KBM-7 (cell line): ENCODE data around the gene RNF121.

Source experiments
- DNase-seq: peaks from one replicate; pipeline ENCODE4 v3.0.0-alpha.2; 2015
- in situ Hi-C: fragments of 300-500 bp; cut with MboI; formaldehyde crosslinking; loops from 2 replicates; pipeline ENCODE4 v1.14.3; 2020; ENCODE audit warnings: low sequenced_read_pairs, low pct_unique_long_range_greater_than_20kb, mixed read lengths

RNF121 gene

DNA sequence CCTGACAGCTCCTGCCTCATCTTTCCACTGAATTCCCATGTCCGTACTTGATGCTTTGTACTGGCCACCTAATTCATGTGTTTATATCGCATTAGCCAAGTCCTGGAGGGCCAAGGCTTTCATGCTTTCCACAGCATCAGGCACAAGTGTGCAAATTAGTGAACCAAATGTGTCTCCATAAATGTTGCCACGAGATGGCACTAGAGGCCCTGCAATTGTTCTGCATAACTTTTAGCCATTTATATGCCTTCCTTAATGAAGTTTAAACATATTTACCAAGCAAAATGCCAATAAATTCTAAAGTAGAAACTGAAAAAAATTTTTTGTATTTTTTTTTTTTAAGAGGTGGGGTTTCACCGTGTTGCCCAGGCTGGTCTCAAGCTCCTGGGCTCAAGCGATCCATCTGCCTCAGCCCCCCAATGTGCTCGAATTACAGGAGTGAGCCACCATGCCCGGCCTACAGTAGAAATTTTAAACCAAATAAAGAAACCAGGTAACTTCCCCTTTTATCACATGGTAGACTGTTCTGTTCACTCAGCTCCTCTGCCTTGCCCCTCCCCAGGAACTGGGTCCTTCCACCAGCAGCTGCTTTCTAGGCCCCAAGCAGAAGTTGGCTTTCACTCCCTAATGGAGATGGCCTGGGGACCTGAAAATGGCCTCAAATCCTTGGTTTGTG, 49.0 kb downstream of the RNF121 start:
- peak; percentile 89 for DNase-seq
- in situ Hi-C loops, result no loop called here

DNA sequence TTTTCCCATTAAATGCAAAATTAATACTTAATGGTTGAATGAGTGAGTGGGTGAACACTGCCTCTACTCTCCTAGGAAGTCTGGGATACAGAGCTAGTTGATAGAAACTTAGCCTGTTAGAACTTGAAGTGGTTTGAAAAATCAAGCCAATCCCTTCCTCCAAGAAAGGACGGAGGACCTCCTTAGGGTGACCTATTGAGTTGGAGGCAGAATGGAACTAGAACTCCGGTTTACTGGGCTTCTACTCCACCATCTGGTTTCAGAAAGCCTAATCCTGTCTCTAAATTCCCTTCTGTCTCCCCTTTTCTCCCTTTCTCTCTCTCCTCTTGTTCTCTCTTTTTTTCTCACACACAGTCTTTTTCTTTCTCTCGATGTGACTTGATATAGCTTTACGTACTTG, 50.2 kb downstream of the RNF121 start:
- DNase-seq, result no peak
- in situ Hi-C loops, result no loop called here

DNA sequence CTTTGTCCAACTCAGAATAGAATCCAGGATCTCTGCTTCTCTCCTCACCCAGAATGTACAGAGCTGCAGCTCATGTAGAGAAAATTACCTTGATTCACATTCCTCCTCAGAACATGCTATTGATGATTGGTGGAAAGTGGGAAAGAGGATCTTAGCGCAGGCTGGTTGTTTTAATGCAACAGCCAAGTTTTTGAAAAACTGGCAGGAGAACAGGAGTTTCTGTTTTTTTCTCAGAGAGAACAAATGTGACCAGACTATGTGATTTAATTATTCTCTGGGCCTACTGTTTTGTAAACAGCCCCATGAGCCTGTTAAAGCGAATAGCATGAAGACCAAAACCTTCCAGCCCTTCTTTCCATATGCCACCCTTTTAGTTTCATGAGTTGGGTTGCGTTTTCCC, 50.8 kb downstream of the RNF121 start:
- no peak for DNase-seq
- in situ Hi-C loops, result no loop called here

DNA sequence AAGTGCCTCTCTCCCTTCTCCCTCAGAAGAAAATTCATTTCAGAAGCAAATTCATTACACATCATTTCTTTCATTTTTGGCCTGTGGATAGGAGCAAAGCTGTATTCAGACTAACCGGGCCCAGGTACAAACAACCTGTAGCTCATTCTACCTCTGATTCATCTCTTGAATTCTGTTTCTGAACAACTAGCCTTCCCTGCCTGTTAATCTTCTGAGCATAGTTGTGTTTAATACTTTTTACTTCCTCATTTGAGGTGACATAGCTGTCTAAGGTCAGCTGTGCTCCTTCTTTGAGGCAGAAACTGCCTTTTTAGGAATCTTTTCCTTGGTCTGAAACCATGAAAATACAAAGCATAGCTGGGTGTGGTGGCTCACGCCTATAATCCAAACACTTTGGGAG, 57.3 kb downstream of the RNF121 start:
- peak; percentile 43 for DNase-seq
- in situ Hi-C loops, result no loop called here

DNA sequence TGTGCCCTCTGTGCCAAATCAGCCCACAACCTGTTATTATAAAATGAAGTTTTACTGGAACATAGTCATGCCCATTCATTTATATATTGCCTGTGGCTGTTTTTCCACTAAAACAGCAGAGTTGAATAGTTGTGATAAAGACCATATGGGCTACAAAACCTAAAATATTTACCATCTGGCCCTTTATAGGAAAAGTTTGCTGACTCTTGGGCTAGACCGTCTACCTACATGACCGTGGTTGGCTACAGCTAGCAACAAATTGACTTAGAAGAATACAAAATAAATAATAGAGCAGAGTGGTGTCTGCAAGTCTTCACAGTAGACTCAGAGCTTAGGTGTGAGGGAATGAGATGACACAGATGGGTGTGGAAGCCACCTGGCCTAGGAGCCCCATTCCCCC, 58.7 kb downstream of the RNF121 start:
- in situ Hi-C loops, result no loop called here
- DNase-seq, result no peak

DNA sequence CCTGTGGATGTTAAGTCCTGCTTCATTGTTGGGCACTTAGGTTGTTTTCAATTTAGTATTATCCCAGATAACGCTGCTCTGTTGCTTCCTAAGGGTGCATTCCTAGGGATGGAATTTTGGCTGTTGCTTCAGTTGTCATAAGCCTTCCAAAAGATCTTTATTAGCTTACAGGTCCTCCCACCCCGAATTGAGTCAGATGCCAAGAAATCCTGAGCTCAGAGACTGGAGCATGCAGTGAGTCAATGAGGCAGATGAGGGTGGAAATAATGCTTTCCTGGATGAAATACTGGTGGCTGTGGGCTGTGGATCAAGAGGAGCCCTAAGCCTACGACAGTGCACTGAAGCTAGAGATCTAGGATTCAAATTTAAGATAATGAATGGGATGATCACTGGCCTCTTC, 59.2 kb downstream of the RNF121 start:
- in situ Hi-C loops, result no loop called here
- DNase-seq, result no peak

DNA sequence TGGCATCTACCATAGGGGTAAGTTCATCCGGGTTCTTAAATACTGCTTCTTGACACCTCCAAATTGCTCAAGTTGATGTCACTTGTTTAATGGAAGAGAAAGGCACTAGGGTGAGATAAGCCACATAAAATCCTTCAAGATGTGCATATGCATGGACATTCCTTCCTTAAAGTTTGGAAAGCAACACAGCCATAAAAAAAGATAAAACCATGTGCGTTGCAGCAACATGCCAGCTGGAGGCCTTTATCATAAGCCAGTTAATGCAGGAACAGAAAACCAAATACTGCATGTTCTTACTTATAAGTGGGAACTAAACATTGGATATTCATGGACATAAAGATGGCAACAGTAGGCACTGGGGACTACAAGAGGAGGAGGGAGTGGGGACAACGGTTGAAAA, 61.9 kb downstream of the RNF121 start:
- DNase-seq, result no peak
- in situ Hi-C loops, result no loop called here

DNA sequence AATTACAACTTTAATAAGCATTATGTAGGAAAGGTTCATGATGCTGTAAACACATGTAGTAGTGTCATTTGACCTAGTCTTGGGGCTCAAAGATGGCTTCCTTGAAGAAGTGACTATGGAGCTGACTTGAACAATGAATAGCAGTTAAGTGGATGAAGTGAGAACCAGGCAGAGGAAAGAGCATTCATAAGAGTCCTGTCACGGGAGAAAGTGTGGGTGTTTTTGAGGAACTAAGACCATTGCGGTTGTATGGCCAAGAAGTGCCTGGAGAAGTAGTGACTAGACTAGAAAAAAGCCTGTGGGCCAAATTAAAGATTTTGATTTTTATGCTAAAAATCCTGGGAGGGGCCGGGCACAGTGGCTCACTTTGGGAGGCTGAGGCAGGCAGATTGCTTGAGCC, 62.6 kb downstream of the RNF121 start:
- in situ Hi-C loops, result no loop called here
- DNase-seq, result peak; percentile 87

DNA sequence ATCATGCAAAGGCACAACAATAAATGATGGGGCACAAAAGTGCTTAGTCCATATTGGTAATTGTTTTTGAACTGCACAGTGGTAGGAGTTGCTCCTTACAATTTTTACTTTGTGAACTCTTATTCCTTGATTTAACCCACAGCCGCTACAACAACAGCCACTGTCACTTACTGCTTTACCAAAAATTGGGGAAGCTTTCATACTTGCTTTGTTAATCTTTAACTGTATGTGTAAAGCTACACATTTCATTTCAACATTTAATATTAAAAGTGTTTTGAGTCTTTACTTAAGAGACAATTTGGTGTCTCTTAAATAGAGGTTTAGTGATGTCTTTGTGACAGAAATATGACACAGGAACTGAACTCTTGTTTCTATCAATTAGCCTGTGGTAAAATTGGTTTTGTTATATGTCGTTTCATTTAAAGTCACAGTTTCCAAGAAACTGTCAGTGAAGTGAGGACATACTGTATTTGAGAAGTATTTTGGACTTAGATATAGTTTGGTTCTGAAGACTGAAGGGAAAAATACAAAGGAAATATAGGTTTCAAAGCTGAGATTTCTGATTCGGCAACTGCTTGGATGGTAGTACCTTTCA, 63.4 kb downstream of the RNF121 start:
- no peak for DNase-seq
- in situ Hi-C loops, result no loop called here

DNA sequence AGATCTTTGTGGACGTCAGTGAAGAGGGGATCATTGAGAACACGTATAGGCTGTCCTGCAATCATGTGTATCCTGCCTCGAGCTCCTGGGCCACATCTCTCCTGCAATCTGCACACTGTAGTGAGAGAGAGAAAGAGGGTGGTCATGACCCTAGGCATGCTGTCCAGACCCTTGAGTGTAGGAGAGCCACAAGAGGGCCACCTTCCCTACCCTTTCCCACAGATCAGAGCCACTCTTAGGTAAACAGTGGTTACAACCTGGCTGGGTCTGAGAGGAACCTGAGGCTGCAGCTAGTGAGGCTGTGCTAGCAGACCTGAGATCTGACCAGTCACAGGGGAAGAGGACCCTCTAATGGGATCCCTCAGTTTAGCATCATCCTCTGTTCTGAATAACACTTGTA, 65.9 kb downstream of the RNF121 start:
- in situ Hi-C loops, result no loop called here
- DNase-seq, result no peak

DNA sequence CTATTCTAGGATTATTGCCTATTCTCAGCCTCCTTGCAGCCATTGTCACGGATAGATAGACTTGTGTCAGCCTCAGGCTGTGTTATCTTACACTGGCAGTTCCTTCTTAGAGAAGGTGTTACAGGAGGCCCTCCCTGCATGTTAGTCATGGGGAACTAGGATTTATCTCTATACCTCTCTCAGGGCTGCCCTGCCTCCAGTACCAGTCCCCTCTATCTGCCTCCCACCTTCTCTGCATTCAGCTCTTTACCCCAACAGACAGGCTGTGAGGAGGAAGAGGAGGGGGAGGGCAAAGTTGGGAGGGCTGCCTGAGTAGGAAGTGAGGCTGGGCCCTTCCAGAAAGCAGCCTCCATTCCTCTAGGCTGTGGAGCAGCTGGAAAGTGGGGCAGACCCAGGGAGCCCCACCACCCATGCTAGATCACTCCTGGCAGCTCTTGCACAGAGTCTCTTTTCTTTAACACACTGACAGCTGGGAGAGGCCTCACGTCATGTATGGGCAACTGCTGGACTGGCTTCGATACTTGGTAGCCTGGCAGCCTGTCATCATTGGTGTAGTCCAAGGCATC, 67.0 kb downstream of the RNF121 start:
- in situ Hi-C loops, result no loop called here
- DNase-seq, result peak; percentile 39

DNA sequence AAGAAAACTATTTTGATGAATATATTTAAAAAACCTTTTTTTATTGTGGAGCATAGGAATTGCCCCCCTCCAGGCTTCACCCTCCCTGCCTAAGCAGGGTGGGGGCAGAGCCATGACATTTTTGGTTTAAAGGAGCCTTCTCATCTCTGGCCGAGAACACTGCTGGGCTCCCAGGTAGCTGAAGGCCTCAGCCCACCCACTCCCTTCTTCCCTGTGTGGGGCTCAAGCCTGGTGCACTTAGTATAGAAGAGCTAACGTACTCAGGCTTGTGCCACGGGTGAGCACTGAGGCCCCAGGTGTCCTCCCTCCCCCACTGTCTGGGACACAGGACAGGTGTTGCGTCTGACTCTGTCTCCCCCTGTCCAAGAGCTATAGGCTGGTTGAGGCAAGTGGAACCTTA, 67.7 kb downstream of the RNF121 start:
- in situ Hi-C loops, result no loop called here
- DNase-seq, result no peak

DNA sequence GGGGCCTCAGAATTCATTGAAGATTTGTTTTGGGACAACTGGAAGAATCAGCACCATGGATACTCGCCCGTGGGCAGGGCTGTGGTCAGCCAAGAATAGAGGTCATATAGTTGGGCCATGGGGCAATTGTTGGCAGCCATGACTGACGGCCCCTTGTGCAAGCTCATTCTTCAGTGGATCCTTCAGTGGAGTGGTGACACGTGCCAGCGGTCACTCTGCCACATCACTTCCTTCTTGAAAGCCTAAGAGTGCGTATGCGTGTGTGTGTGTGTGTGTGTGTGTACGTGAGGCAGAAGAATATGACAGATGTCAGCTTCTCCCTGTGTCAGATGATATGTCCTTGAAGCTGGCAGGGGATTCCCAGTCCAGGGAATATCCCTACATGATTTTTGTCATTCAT, 68.1 kb downstream of the RNF121 start:
- in situ Hi-C loops, result no loop called here
- DNase-seq, result no peak

DNA sequence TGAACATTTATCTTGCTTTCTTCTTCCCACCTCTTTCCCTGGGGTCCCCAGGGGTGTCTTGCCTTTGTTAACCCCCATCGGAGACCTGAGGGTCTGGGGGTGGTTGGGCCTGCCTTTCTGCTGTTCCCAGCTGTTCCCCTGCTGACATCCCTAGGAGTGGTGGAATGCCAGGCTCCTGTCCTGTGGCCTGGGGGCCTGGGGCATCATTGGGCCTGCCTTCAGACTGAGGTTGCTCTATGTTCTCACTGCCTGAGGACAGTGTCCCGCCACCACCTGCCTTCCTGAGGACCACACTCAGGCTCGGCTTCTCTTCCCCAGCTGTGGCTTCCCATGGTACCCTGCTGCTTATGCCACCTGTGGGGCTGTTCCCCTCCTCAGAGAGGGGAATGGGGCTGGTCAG, 68.7 kb downstream of the RNF121 start:
- DNase-seq, result no peak
- in situ Hi-C loops, result no loop called here

DNA sequence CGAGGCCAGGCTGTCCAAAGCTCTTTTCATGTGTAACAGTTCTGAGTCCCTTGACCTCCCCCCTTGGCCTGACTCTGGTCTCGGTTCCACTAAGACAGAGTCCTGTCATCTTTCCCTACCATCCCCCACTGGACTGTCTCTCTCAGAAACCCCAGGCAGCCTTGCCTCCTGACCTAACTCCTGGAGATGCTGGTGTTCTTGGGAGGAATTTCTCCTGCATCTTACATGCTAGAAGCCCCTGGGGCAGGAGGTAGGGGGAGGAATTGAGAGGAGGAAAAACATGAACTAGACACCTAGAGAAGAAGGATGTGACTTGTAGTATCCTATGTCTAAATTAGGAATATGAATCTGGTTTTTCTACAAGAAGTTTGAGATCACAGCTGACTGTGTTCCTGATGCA, 69.2 kb downstream of the RNF121 start:
- no peak for DNase-seq
- in situ Hi-C loops, result no loop called here

DNA sequence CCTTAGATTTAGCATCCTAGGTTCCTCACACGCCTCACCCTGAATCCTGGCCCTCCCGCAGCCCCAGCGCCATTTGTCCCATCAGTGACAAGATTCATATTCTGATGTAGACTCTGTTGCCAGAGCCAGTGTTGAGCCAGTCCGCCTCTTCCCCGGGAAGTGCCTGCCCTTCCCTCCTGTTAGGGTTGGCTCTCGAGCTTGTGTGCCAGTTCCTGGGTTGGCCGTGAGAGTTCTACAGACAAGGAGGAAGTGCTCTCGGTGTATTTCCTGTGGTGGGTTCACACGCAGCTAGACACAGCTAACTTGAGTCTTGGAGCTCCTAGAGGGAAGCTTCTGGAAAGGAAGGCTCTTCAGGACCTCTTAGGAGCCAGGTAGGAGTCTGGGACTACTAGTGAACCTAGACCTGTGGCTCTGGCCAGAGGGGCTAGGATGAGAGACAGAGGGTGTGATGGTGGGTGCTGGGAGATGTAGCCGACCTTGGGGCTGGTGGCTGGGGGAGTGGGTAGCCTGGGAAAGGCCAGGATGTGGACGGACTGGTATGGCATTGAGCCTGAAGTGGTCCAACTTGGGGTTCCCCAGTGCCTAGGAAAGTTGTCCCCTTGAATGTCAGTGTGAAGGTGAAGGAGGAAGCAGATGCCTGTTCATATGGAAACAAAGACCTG, 69.9 kb downstream of the RNF121 start, which contains the start of gene IL18BP:
Gene IL18BP, plus strand, starts transcription at position 261 of the 662 bp plus-strand sequence. CDS start 1,076 bp downstream, outside the sequence.
- peak; percentile 70 for DNase-seq
- in situ Hi-C loops, result no loop called here

DNA sequence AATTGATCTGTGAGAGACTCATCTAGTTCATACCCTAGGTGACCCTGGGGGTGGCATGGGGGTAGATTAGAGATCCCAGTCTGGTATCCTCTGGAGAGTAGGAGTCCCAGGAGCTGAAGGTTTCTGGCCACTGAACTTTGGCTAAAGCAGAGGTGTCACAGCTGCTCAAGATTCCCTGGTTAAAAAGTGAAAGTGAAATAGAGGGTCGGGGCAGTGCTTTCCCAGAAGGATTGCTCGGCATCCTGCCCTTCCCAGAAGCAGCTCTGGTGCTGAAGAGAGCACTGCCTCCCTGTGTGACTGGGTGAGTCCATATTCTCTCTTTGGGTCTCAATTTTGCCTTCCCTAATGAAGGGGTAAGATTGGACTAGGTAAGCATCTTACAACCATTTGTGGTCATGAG, 70.5 kb downstream of the RNF121 start:
- no peak for DNase-seq
- in situ Hi-C loops, result no loop called here

DNA sequence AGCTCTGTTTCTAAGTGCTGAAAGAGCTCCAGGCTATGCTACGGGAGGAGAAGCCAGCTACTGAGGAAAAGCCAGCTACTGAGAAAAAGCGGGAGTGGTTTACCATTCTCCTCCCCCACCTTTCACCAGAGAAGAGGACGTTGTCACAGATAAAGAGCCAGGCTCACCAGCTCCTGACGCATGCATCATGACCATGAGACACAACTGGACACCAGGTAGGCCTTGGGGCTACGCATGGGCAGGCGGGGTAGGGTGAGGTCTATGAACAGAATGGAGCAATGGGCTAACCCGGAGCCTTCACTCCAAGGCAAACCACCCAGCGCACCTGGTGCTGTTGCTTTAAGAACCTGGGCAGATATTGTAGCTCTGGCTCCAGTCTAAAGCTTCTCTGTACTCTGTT, 71.0 kb downstream of the RNF121 start:
- in situ Hi-C loops, result loop anchor here (25.0 kb wide), 1 partner anchor 438 kb away; the partner anchor contains the start of gene CLPB
- no peak for DNase-seq

DNA sequence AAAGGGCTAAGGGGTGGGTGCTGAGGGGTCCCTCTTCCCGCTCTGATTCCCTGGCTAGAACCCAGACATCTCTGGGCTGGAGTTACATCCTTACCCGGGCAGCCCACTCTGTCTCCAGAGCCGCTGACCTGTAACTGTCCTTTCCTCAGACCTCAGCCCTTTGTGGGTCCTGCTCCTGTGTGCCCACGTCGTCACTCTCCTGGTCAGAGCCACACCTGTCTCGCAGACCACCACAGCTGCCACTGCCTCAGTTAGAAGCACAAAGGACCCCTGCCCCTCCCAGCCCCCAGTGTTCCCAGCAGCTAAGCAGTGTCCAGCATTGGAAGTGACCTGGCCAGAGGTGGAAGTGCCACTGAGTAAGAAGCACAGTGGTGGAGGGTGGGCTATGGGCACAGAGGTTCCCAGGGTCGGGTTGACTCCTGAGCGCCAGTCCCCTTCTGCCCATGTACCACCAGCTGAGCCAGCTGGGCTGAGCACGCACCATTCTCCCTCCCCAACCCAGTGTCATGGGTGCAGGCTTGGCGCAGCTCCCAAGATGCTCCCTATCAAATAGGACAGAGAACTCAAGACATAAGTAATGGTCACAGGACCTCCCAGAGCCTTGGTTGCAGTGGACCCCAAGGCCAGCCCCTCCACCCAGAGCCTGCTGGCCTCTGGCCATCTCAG, 71.5 kb downstream of the RNF121 start:
- in situ Hi-C loops, result loop anchor here (25.0 kb wide), 1 partner anchor 437 kb away; the partner anchor contains the start of gene CLPB
- DNase-seq, result no peak

DNA sequence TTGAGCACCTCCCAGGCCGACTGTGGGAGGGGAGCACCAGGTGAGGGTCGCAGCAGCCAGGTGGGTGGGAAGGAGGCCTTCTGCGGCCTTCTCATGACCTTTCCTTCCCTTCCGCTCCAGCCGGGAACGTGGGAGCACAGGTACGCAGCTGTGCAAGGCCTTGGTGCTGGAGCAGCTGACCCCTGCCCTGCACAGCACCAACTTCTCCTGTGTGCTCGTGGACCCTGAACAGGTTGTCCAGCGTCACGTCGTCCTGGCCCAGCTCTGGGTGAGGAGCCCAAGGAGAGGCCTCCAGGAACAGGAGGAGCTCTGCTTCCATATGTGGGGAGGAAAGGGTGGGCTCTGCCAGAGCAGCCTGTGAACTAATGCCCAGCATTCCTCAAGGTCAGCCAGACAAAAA, 72.4 kb downstream of the RNF121 start:
- DNase-seq, result no peak
- in situ Hi-C loops, result loop anchor here (25.0 kb wide), 1 partner anchor 436 kb away; the partner anchor contains the start of gene CLPB
